HG03103 (cell line): ENCODE measurements around the gene EIF2A.

Source experiments
- ATAC-seq: cut with Tn5 transposase; IDR thresholded peaks from one replicate; pipeline ENCODE4 v1.9.1; 2021; ENCODE audit warnings: low read depth; ENCODE audit not compliant: unreplicated experiment

EIF2A gene

GRCh38 chr3:150627557-150627956 is 81.0 kb downstream of the EIF2A start:
- ATAC-seq = no peak

- ATAC-seq = no peak
Measured at GRCh38 chr3:150631515-150632221, 85.1 kb downstream of the EIF2A start.

- ATAC-seq = no peak
Measured at GRCh38 chr3:150635076-150635475, 88.5 kb downstream of the EIF2A start.

- peak; percentile 59 for ATAC-seq
Measured at GRCh38 chr3:150635526-150635925, 88.9 kb downstream of the EIF2A start.
